ENCODE results near the gene RXYLT1.

RXYLT1 gene

DNA sequence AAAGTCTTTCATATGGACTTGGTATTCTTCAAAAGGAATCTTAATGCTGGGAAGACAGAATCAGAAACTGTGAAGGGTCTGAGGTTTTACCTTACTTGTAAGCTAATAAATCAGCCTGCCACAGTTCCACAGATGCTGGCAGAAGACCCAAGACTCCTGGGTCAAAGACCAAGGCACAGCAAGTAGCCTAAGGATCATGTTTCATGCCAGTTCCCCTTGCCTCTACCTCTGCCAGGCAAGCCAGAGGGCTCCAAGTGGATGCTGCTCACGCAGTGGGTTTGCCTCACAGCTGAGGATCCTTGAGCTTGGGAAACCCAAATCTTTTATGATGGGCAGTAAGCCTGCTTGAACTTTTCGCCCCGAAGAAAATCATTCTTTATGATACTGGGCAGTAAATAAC lies 15.2 kb upstream of the RXYLT1 start:
- Histone ChIP-seq H3K36me3 (ENCODE audit: insufficient read depth, low read depth, low read length) (no peaks in the 10 kb centered on the region), H3K9ac (ENCODE audit: low read depth, low read length) (no peak overlapping the region), H3K4me3 (ENCODE audit: low read length) (no peak overlapping the region), H3K27ac (ENCODE audit: low read length) (no peak overlapping the region), H3K9me3 (ENCODE audit: insufficient read depth, low read depth, low read length) (no peaks in the 10 kb centered on the region), H3K4me1 (ENCODE audit: insufficient read depth, low read length) (no peaks in the 10 kb centered on the region), H3K27me3 (ENCODE audit: insufficient read depth, low read length) (no peaks in the 10 kb centered on the region)

DNA sequence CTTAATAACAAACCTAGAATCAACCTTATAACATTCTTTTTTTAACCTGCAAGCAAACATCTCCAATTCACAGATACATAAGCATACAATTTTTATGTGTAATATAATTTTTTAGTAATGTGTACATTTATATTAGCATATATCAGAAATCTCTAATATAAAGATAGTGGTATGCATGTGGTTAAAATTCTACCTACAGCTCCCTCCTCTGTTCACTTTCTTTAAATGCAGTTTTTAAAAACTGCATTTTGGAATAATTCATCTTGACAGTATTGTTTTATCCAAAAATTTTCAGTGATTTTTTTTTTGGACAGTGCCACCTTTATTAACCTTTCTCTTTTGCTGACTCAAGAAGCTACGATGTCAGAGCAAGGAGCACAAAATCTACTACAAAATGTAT lies 13.2 kb upstream of the RXYLT1 start:
- no peak overlapping the region for H3K4me3 ChIP-seq (ENCODE audit: low read length)
- no peaks in the 10 kb centered on the region for H3K36me3 ChIP-seq (ENCODE audit: insufficient read depth, low read depth, low read length)
- no peaks in the 10 kb centered on the region for H3K4me1 ChIP-seq (ENCODE audit: insufficient read depth, low read length)
- H3K27ac ChIP-seq (ENCODE audit: low read length) = no peak overlapping the region
- H3K27me3 ChIP-seq (ENCODE audit: insufficient read depth, low read length) = no peaks in the 10 kb centered on the region
- H3K9me3 ChIP-seq (ENCODE audit: insufficient read depth, low read depth, low read length) = peaks cover 10% of the 10 kb centered on the region; the same call in 1 of the 2 replicates
- no peak overlapping the region for H3K9ac ChIP-seq (ENCODE audit: low read depth, low read length)

DNA sequence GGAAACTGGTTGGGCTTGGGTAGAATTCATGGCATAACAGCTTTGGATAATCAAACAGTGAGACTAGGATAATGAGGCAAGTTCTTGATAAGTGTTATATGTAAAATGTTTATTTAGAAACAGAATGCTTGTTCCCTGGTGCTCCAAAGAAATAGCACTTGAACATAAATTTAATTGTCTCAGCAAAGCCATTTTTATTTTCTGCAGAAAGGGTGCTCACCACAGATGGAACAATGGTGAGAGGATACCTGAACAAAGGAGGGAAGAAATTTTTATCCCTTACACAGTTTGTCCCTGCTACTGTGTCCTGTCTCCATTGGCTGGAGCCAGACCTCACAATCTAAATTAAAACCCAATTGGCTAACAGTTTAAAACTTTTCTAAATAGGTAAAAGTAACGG lies 9.3 kb upstream of the RXYLT1 start:
- H3K4me3 ChIP-seq (ENCODE audit: low read length) = no peak overlapping the region
- H3K27me3 ChIP-seq (ENCODE audit: insufficient read depth, low read length) = no peaks in the 10 kb centered on the region
- no peak overlapping the region for H3K27ac ChIP-seq (ENCODE audit: low read length)
- peaks cover 3% of the 10 kb centered on the region; the same call in 1 of the 2 replicates for H3K4me1 ChIP-seq (ENCODE audit: insufficient read depth, low read length)
- H3K36me3 ChIP-seq (ENCODE audit: insufficient read depth, low read depth, low read length) = no peaks in the 10 kb centered on the region
- H3K9ac ChIP-seq (ENCODE audit: low read depth, low read length) = no peak overlapping the region
- H3K9me3 ChIP-seq (ENCODE audit: insufficient read depth, low read depth, low read length) = peaks cover 10% of the 10 kb centered on the region; the same call in 1 of the 2 replicates

DNA sequence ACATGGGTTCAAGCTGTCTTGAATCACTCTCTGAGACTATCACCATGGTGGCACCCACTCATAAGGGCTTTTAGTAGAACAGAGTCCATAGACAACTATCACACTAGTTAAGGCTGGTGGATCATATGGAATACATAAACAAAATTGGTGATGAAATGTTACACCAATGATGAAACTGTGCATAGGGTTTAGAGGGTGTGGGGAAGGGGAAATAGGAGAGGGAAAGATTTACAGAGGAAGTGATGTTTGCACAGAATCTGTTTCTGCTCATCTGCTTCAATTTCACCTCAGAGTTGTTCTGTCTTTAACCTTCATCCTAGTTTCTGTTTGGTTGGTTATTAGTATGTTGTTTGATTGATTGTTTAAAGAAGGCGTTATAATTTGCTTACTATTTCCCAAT lies 2.4 kb upstream of the RXYLT1 start:
- Histone ChIP-seq H3K9me3 (ENCODE audit: insufficient read depth, low read depth, low read length) (no peaks in the 10 kb centered on the region), H3K27me3 (ENCODE audit: insufficient read depth, low read length) (peaks cover 5% of the 10 kb centered on the region; the same call in 1 of the 2 replicates), H3K4me1 (ENCODE audit: insufficient read depth, low read length) (peaks cover 9% of the 10 kb centered on the region; the same call in 1 of the 2 replicates), H3K4me3 (ENCODE audit: low read length) (no peak overlapping the region), H3K36me3 (ENCODE audit: insufficient read depth, low read depth, low read length) (peaks cover 11% of the 10 kb centered on the region), H3K9ac (ENCODE audit: low read depth, low read length) (no peak overlapping the region), H3K27ac (ENCODE audit: low read length) (no peak overlapping the region)

DNA sequence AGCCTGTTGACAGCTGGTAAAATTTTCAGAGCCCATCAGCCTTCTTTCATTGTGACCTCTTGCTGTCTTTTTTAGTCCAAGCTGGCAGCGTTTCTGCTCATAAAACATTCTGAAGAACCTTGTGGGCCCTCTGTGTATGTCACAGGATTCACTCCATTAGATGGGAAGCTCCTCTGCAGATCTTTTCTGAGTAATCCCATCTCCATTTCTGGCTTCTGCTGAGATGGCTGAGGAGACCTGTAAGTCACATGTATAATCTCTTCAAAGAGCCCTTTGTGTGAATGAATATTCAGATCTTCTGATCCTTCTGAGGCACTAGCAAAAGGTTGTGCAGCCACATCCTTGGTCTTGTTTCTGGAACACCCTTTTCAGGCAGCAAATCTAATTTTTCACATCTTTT lies 2.8 kb downstream of the RXYLT1 start:
- peaks cover 5% of the 10 kb centered on the region; the same call in 1 of the 2 replicates for H3K27me3 ChIP-seq (ENCODE audit: insufficient read depth, low read length)
- H3K9me3 ChIP-seq (ENCODE audit: insufficient read depth, low read depth, low read length) = no peaks in the 10 kb centered on the region
- H3K36me3 ChIP-seq (ENCODE audit: insufficient read depth, low read depth, low read length) = peaks cover 51% of the 10 kb centered on the region
- H3K4me3 ChIP-seq (ENCODE audit: low read length) = no peak overlapping the region
- no peak overlapping the region for H3K27ac ChIP-seq (ENCODE audit: low read length)
- no peak overlapping the region for H3K9ac ChIP-seq (ENCODE audit: low read depth, low read length)
- H3K4me1 ChIP-seq (ENCODE audit: insufficient read depth, low read length) = peaks cover 6% of the 10 kb centered on the region; the same call in 1 of the 2 replicates

DNA sequence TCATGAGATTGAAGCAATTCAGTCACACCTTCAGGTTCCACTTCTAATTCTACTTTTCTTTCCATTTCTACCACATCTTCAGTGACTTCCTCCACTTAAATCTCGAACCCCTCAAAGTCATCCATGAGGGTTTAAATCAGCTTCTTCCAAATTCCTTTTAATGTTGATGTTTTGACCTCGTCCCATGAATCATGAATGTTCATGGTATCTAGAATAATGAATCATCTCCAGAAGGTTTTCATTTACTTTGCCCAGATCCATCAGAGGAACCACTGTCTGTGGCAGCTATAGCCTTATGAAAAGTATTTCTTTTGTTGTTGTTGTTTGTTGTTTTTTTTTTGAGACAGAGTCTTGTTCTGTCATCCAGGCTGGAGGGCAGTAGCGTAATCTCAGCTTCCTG lies 7.6 kb downstream of the RXYLT1 start:
- H3K36me3 ChIP-seq (ENCODE audit: insufficient read depth, low read depth, low read length) = peaks cover 81% of the 10 kb centered on the region
- no peaks in the 10 kb centered on the region for H3K9me3 ChIP-seq (ENCODE audit: insufficient read depth, low read depth, low read length)
- H3K4me3 ChIP-seq (ENCODE audit: low read length) = no peak overlapping the region
- H3K4me1 ChIP-seq (ENCODE audit: insufficient read depth, low read length) = no peaks in the 10 kb centered on the region
- no peaks in the 10 kb centered on the region for H3K27me3 ChIP-seq (ENCODE audit: insufficient read depth, low read length)
- no peak overlapping the region for H3K27ac ChIP-seq (ENCODE audit: low read length)
- H3K9ac ChIP-seq (ENCODE audit: low read depth, low read length) = no peak overlapping the region

DNA sequence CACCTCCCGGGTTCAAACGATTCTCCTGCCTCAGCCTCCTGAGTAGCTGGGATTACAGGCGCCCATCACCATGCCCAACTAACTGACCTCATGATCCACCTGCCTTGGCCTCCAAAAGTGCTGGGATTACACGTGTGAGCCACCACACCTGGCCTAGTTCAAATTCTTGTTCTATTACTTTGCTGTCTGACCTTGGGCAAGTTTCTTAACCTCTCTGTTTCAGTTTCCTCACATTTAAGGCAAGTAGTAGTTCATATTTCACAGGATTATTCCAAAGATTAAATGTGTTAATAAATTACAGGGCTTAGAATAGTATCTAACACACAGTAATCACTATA lies 10.9 kb downstream of the RXYLT1 start:
- Histone ChIP-seq H3K4me1 (ENCODE audit: insufficient read depth, low read length) (no peaks in the 10 kb centered on the region), H3K4me3 (ENCODE audit: low read length) (no peak overlapping the region), H3K27ac (ENCODE audit: low read length) (no peak overlapping the region), H3K9ac (ENCODE audit: low read depth, low read length) (no peak overlapping the region), H3K27me3 (ENCODE audit: insufficient read depth, low read length) (no peaks in the 10 kb centered on the region), H3K9me3 (ENCODE audit: insufficient read depth, low read depth, low read length) (no peaks in the 10 kb centered on the region), H3K36me3 (ENCODE audit: insufficient read depth, low read depth, low read length) (peaks cover 55% of the 10 kb centered on the region)

DNA sequence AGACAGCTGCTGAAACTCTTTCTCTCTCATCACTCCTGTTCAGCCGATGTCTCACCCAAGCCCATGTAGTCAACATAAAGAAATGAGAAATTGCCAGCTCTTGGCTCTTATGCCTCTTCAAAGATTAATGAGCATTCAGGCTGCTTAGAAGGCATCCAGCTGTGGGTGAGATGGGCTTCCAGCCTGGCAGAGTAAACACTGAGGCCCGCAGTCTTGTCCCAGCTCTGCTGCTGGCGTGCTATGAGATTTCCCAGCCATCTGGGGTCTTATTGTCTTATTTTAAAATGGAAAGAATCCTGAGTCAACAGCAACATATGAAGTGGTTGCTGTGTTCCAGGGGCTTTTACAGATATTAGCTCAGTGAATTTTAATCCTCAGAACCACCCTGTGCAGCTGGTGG lies 12.6 kb downstream of the RXYLT1 start:
- Histone ChIP-seq H3K9me3 (ENCODE audit: insufficient read depth, low read depth, low read length) (no peaks in the 10 kb centered on the region), H3K27ac (ENCODE audit: low read length) (no peak overlapping the region), H3K36me3 (ENCODE audit: insufficient read depth, low read depth, low read length) (peaks cover 43% of the 10 kb centered on the region)

DNA sequence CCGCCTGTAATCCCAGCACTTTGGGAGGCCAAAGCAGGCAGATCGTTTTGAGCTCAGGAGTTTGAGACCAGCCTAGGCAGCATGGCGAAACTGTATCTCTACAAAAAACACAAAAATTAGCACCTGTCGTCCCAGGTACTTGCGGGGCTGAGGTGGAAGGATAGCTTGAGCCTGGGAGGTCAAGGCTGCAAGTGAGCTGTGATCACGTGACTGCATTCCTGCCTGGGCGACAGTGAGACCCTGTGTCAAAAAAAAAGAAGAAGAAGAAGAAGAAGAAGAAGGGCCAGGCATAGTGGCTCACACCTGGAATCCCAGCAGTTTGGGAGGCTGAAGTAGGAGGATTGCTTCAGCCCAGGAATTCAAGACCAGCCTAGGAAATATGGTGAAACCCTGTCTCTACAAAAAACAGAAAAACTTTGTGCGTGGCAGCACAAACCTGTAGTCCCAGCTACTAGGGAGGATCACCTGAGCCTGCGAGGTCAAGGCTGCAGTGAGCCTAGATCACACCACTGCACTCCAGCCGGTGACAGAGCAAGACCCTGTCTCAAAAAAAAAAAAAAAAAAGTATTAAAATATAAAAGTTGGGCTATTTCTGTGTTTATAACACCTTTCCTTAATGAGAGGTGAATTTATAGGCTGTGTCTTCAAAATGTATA lies 15.5 kb downstream of the RXYLT1 start:
- H3K27me3 ChIP-seq (ENCODE audit: insufficient read depth, low read length) = no peaks in the 10 kb centered on the region
- no peak overlapping the region for H3K9ac ChIP-seq (ENCODE audit: low read depth, low read length)
- no peaks in the 10 kb centered on the region for H3K9me3 ChIP-seq (ENCODE audit: insufficient read depth, low read depth, low read length)
- H3K36me3 ChIP-seq (ENCODE audit: insufficient read depth, low read depth, low read length) = peaks cover 22% of the 10 kb centered on the region
- no peak overlapping the region for H3K4me3 ChIP-seq (ENCODE audit: low read length)
- no peak overlapping the region for H3K27ac ChIP-seq (ENCODE audit: low read length)
- no peaks in the 10 kb centered on the region for H3K4me1 ChIP-seq (ENCODE audit: insufficient read depth, low read length)

More for the DNA sequence above, 12.6 kb downstream of the RXYLT1 start:
- no peaks in the 10 kb centered on the region for H3K27me3 ChIP-seq (ENCODE audit: insufficient read depth, low read length)
- no peak overlapping the region for H3K4me3 ChIP-seq (ENCODE audit: low read length)
- no peak overlapping the region for H3K9ac ChIP-seq (ENCODE audit: low read depth, low read length)
- no peaks in the 10 kb centered on the region for H3K4me1 ChIP-seq (ENCODE audit: insufficient read depth, low read length)

DNA sequence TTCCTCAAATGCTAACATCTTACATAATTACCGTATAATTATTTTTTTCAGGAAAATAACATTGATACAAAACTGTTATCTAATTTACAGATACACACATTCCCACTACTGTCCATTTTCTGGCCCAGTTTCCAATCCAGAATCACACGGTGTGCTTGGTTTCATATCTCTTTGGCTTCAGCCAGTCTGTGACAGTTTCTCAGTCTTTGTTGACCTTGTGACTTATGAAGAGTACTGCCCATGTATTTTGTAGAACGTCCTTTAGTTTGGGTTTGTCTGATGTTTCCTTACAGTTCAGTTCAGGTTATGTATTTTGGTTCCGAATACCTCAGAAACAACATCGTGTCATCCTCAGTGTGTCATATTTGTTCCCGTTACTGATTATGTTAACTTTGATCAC lies 16.2 kb downstream of the RXYLT1 start:
- no peak overlapping the region for H3K9ac ChIP-seq (ENCODE audit: low read depth, low read length)
- no peak overlapping the region for H3K4me3 ChIP-seq (ENCODE audit: low read length)
- no peaks in the 10 kb centered on the region for H3K4me1 ChIP-seq (ENCODE audit: insufficient read depth, low read length)
- peaks cover 14% of the 10 kb centered on the region for H3K36me3 ChIP-seq (ENCODE audit: insufficient read depth, low read depth, low read length)
- H3K27me3 ChIP-seq (ENCODE audit: insufficient read depth, low read length) = no peaks in the 10 kb centered on the region
- H3K27ac ChIP-seq (ENCODE audit: low read length) = no peak overlapping the region
- no peaks in the 10 kb centered on the region for H3K9me3 ChIP-seq (ENCODE audit: insufficient read depth, low read depth, low read length)

DNA sequence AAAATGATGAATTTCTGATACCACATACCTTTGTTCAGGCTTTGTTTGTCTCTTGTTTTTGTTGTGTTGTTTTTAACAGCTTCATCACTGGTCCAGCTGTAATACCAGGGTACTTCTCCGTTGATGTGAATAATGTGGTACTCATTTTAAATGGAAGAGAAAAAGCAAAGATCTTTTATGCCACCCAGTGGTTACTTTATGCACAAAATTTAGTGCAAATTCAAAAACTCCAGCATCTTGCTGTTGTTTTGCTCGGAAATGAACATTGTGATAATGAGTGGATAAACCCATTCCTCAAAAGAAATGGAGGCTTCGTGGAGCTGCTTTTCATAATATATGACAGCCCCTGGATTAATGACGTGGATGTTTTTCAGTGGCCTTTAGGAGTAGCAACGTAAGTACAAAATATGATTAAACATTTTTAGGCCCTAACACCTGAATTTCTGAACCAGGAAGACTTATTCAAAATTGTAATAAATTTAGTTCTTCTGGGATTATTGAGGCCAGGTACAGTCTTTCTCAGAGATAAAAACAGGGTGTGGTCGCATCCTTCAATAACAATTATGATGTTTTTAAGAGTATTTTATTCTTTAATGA lies 22.4 kb downstream of the RXYLT1 start:
- Histone ChIP-seq H3K36me3 (ENCODE audit: insufficient read depth, low read depth, low read length) (peaks cover 13% of the 10 kb centered on the region), H3K27ac (ENCODE audit: low read length) (no peak overlapping the region), H3K4me3 (ENCODE audit: low read length) (no peak overlapping the region), H3K9ac (ENCODE audit: low read depth, low read length) (no peak overlapping the region), H3K27me3 (ENCODE audit: insufficient read depth, low read length) (no peaks in the 10 kb centered on the region), H3K4me1 (ENCODE audit: insufficient read depth, low read length) (no peaks in the 10 kb centered on the region), H3K9me3 (ENCODE audit: insufficient read depth, low read depth, low read length) (no peaks in the 10 kb centered on the region)

DNA sequence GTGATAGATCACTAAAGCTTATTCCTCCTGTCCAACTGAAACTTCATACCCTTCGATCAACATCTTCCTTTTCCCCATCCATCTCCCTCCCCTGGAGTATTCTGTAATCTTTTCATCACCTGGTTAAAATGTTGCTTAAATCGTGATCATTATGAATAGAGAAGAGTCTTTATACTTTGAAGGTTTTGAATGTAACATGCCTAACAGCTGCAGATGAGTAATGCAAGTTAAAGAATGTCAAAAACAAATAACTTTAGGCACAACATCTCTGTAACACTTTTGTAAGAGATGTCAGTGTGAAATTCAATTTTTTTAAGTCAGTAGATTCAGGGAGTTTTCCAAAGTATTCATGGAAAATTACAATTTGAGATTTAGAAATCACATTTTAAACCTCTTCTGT lies 25.0 kb downstream of the RXYLT1 start:
- H3K27me3 ChIP-seq (ENCODE audit: insufficient read depth, low read length) = no peaks in the 10 kb centered on the region
- no peaks in the 10 kb centered on the region for H3K9me3 ChIP-seq (ENCODE audit: insufficient read depth, low read depth, low read length)
- no peaks in the 10 kb centered on the region for H3K4me1 ChIP-seq (ENCODE audit: insufficient read depth, low read length)
- H3K9ac ChIP-seq (ENCODE audit: low read depth, low read length) = no peak overlapping the region
- peaks cover 24% of the 10 kb centered on the region for H3K36me3 ChIP-seq (ENCODE audit: insufficient read depth, low read depth, low read length)
- no peak overlapping the region for H3K4me3 ChIP-seq (ENCODE audit: low read length)
- no peak overlapping the region for H3K27ac ChIP-seq (ENCODE audit: low read length)

Data from iPS-20b (cell line).